Cardiac fibroblast (primary cell): ENCODE measurements around the gene LAMA1.
A peak's percentile ranks its signal among the peaks of the same experiment; 100 is the strongest.

Source experiments
- DNase-seq, 2 donors: peaks; one replicate each; pipeline versions ENCODE4 v3.0.0 to v3.0.0-alpha.2; 2010; ENCODE audit warnings: low read depth in 2 of 2
- H3K4me3 ChIP-seq, 2 donors: replicated peaks in 1 of 2; 1 replicate in 1 of 2; 2 replicates in 1 of 2; pipeline ENCODE4 v1.5.1; 2011; ENCODE audit warnings: low read depth in 2 of 2, low read length in 2 of 2, mild to moderate bottlenecking in 2 of 2, moderate library complexity in 1 of 2
- CTCF ChIP-seq: IDR thresholded peaks from one replicate; pipeline ENCODE4 v1.5.1; 2011; ENCODE audit warnings: low read depth, mild to moderate bottlenecking, low read length, inconsistent platforms

Gene LAMA1

DNA sequence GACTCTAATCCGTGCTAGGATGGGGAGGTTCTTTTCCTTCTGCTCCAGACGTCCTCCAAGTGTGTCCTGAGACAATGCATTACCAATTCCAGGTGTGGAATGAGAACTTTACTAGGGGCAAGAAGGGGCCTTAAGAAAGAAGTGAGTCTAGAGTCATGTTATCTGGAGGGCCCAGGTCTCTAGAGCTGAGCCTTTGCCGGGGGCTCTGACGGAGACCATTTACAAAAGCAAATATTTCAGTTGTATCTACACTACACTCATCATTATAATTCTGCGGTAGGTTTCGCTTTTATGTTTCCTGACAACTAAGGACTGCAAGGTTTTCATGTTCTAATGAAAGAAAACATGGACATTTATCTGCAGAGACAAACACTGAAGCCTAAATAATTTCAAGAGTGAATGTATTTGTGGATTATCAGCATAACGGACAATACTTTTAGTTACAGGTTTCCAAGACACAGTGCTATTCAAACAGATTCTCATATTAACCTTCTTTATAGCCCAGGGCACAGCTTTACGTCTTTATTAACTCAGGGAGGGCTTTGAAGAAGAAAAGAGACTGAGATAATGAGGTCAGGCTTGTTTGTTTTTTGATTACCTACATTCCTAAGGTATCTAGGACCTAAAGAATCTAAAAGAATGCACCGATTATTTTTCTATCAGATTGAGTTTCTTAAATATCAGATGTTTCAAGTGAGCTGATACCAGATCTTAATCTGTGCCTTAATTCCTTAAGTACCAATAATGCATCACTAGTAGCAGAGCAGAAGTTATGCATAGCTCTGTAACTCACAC, 15.0 kb upstream of the LAMA1 start:
- DNase-seq = no peak
- no peak overlapping the region for H3K4me3 ChIP-seq
- no peak for TF ChIP-seq CTCF

DNA sequence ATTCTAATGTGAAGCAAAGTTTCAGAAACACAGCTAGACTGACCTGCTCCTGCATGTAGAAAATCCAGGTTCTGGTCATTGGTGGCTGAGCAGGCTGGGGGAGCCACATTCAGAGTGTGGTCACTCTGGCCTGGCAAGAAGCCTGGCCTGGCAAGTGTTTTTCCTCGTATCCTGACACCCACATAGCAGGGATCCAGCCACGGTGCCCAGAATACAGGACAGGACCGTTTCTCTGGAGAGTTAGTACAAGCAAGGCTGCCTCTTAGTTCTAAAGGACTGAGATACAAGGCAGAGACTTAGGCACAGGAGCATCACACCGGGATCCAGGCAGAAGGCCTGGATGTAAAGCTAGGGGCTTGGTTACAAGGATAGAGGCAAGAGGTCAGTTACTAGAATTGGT, 4.8 kb upstream of the LAMA1 start:
- H3K4me3 ChIP-seq = no peak overlapping the region
- TF ChIP-seq CTCF = no peak
- no peak for DNase-seq

DNA sequence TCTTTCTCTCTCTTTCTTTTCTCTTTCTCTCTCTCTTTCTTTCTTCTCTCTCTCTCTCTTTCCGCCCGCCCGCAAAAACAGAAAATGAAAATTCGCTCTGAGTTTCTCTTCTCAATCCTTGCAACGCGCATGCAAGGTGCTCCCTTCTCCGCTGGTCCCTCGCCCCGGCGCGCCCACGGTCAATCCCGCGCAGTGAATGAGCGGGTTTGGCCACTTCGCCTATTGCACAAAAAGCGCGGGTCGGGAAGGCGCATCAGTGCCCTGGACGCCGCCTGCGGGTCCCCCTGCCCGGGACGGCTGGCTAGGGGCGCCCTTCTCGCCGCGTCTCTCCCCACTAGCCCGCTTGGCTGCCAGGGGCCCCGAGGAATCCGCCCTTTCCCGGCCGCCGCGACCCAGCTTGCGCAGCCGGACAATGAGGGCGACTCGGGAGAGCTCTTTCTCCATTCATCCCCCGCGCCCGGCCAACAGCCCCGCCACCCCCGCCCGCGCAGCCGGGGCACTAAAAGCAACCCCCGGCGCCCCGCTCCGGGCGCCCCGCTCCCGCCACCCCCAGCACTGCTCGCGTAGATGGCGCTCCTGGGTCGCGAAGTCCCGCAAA, 706 bp downstream of the LAMA1 start:
- no peak for TF ChIP-seq CTCF
- peak overlapping the region; percentile 72 to 73 for H3K4me3 ChIP-seq
- DNase-seq = peak in 1 of 2 donors; percentile 29

DNA sequence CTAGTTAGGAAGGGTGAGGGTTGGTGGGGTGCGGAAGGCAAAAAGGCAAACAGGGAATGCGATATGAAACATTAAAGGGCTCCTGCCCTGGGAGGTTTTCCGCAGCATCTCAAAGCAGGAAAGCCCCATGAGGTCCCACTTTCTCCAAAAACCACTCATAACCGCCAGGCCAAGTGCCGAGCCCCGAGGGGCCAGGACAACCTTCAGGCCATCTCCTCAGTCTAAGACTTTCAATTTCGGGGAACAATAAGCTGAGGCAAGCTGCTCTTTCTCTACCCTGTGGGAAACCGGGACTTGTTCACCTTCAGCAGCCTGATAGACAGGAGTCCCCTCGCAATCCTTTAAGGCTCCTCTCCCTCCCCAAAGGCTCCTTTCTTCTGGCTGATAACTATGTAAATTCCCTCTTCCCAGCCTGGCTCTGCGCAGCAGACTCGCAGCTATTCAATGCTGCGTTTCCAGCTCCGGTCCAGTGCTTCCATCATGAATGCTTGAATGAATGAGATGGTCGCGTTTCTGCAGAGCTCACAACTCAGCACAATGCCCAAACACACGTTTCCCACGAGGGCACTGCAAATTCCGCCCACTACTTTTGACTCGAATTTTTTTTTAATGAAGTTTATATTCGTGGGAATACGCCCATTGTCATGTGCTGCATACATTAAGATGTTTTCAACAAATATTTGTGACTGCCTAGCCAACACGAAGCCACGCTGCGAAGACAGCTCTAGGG, 1.4 kb downstream of the LAMA1 start:
- peak overlapping the region; percentile 72 to 73 for H3K4me3 ChIP-seq
- no peak for TF ChIP-seq CTCF
- DNase-seq = peak; percentile 44 to 52

DNA sequence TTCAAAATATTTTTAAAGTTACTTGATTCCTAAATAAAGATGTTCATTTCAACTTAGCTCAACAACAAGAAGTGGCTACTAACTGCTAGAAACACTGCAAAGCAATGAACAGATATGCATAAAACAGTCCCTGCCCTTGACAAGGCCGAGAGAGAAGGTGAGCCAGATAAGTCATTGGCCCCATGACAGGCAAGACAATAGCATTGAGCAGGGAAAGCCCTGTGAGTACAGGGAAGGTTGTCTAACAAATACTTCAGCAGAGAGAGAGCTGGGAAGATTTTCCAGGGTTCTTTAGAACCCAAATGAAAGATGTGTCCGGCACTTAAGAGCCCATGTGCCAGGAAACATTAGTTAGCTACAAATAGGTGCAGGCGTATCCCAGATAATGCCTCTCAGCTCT, 4.7 kb downstream of the LAMA1 start:
- TF ChIP-seq CTCF = no peak

GRCh38 chr18:7111134-7111533, 6.5 kb downstream of the LAMA1 start:
- TF ChIP-seq CTCF = no peak
- H3K4me3 ChIP-seq = no peak overlapping the region
- no peak for DNase-seq

More for the DNA sequence above, 4.7 kb downstream of the LAMA1 start:
- no peak overlapping the region for H3K4me3 ChIP-seq
- DNase-seq = no peak
